Epithelial cell of esophagus (primary cell): ENCODE data around the gene NPM1.

Experiments used
- DNase-seq: peaks from one replicate; pipeline ENCODE4 v3.0.0; 2010; ENCODE audit warnings: low read depth
- H3K4me3 ChIP-seq: 2 replicates; pipeline ENCODE4 v1.5.1; 2011; ENCODE audit warnings: mild to moderate bottlenecking, low read length, control low read depth
- CTCF ChIP-seq: IDR thresholded peaks from 2 replicates; pipeline ENCODE4 v1.5.1; 2011; ENCODE audit warnings: low read depth, mild to moderate bottlenecking, low read length, control low read depth, inconsistent platforms; ENCODE audit not compliant: insufficient read depth; ENCODE audit errors: missing control alignments

The NPM1 gene

GRCh38 chr5:171431251-171431777 is 43.7 kb downstream of the NPM1 start:
- DNase-seq, result no peak
- no peak for TF ChIP-seq CTCF
- H3K4me3 ChIP-seq, result no peak overlapping the region

GRCh38 chr5:171432076-171432475 is 44.4 kb downstream of the NPM1 start:
- DNase-seq, result no peak
- no peak overlapping the region for H3K4me3 ChIP-seq
- TF ChIP-seq CTCF, result no peak

- DNase-seq, result no peak
- H3K4me3 ChIP-seq, result no peak overlapping the region
- no peak for TF ChIP-seq CTCF
Measured at GRCh38 chr5:171432583-171433351, 45.1 kb downstream of the NPM1 start.

GRCh38 chr5:171433352-171433698 is 45.7 kb downstream of the NPM1 start:
- no peak for DNase-seq
- no peak for TF ChIP-seq CTCF
- H3K4me3 ChIP-seq, result no peak overlapping the region

GRCh38 chr5:171433982-171434676 is 46.5 kb downstream of the NPM1 start:
- DNase-seq, result no peak
- peak; percentile 3 for TF ChIP-seq CTCF
- no peak overlapping the region for H3K4me3 ChIP-seq

GRCh38 chr5:171434874-171435273 is 47.2 kb downstream of the NPM1 start:
- H3K4me3 ChIP-seq, result no peak overlapping the region
- no peak for DNase-seq
- no peak for TF ChIP-seq CTCF
